Activated T-cell treated with anti-CD3 and anti-CD28 coated beads, Interleukin-2, amount 50 U/mL, for 24 hours (primary cell): ENCODE data around the gene GRIA4.

ENCODE experiments used
- DNase-seq: peaks from one replicate; pipeline ENCODE4 v3.0.0-alpha.2; 2020
- H3K27ac Mint-ChIP-seq: 2 replicates; pipeline ENCODE4 v1.8.0; 2020; ENCODE audit warnings: mild to moderate bottlenecking, mixed read lengths
- H3K27me3 Mint-ChIP-seq: 2 replicates; pipeline ENCODE4 v1.8.0; 2020; ENCODE audit warnings: mixed read lengths
- H3K36me3 Mint-ChIP-seq: 2 replicates; pipeline ENCODE4 v1.8.0; 2020; ENCODE audit warnings: low read depth, mixed read lengths
- H3K4me1 Mint-ChIP-seq: 2 replicates; pipeline ENCODE4 v1.8.0; 2020; ENCODE audit warnings: low read depth, mixed read lengths
- H3K4me3 Mint-ChIP-seq: 2 replicates; pipeline ENCODE4 v1.8.0; 2020; ENCODE audit warnings: mild to moderate bottlenecking, moderate library complexity, mixed read lengths
- H3K9me3 Mint-ChIP-seq: 2 replicates; pipeline ENCODE4 v1.8.0; 2020; ENCODE audit warnings: mixed read lengths

GRIA4 gene

GRCh38 chr11:105906517-105906916, 296.6 kb downstream of the GRIA4 start:
- no peaks in the 10 kb centered on the region for H3K4me1 Mint-ChIP-seq
- H3K36me3 Mint-ChIP-seq = no peaks in the 10 kb centered on the region
- no peaks in the 10 kb centered on the region for H3K27me3 Mint-ChIP-seq
- no peak for DNase-seq
- H3K4me3 Mint-ChIP-seq = no peak overlapping the region
- no peak overlapping the region for H3K27ac Mint-ChIP-seq
- no peaks in the 10 kb centered on the region for H3K9me3 Mint-ChIP-seq

- Mint-ChIP-seq H3K36me3 (no peaks in the 10 kb centered on the region), H3K9me3 (no peaks in the 10 kb centered on the region), H3K4me1 (no peaks in the 10 kb centered on the region), H3K27ac (no peak overlapping the region), H3K27me3 (no peaks in the 10 kb centered on the region), H3K4me3 (no peak overlapping the region)
- DNase-seq = no peak
Observed at GRCh38 chr11:105907319-105907718, 297.4 kb downstream of the GRIA4 start.

GRCh38 chr11:105910095-105910715, 300.3 kb downstream of the GRIA4 start:
- no peaks in the 10 kb centered on the region for H3K36me3 Mint-ChIP-seq
- no peak for DNase-seq
- H3K27me3 Mint-ChIP-seq = no peaks in the 10 kb centered on the region
- no peaks in the 10 kb centered on the region for H3K9me3 Mint-ChIP-seq
- H3K4me3 Mint-ChIP-seq = no peak overlapping the region
- H3K4me1 Mint-ChIP-seq = no peaks in the 10 kb centered on the region
- no peak overlapping the region for H3K27ac Mint-ChIP-seq

GRCh38 chr11:105911454-105911853, 301.6 kb downstream of the GRIA4 start:
- Mint-ChIP-seq H3K27me3 (no peaks in the 10 kb centered on the region), H3K4me1 (no peaks in the 10 kb centered on the region), H3K36me3 (no peaks in the 10 kb centered on the region), H3K9me3 (no peaks in the 10 kb centered on the region), H3K4me3 (no peak overlapping the region), H3K27ac (no peak overlapping the region)
- no peak for DNase-seq

GRCh38 chr11:105912666-105913065, 302.8 kb downstream of the GRIA4 start:
- Mint-ChIP-seq H3K9me3 (no peaks in the 10 kb centered on the region), H3K4me3 (no peak overlapping the region), H3K4me1 (no peaks in the 10 kb centered on the region), H3K36me3 (no peaks in the 10 kb centered on the region), H3K27ac (no peak overlapping the region), H3K27me3 (no peaks in the 10 kb centered on the region)
- no peak for DNase-seq

GRCh38 chr11:105915021-105915420, 305.1 kb downstream of the GRIA4 start:
- Mint-ChIP-seq H3K9me3 (no peaks in the 10 kb centered on the region), H3K27ac (no peak overlapping the region), H3K27me3 (no peaks in the 10 kb centered on the region), H3K4me3 (no peak overlapping the region), H3K4me1 (no peaks in the 10 kb centered on the region), H3K36me3 (no peaks in the 10 kb centered on the region)
- DNase-seq = no peak

GRCh38 chr11:105918039-105918438, 308.2 kb downstream of the GRIA4 start:
- Mint-ChIP-seq H3K36me3 (no peaks in the 10 kb centered on the region), H3K4me3 (no peak overlapping the region), H3K4me1 (no peaks in the 10 kb centered on the region), H3K27ac (no peak overlapping the region), H3K27me3 (no peaks in the 10 kb centered on the region), H3K9me3 (no peaks in the 10 kb centered on the region)
- no peak for DNase-seq

GRCh38 chr11:105918600-105918999, 308.7 kb downstream of the GRIA4 start:
- Mint-ChIP-seq H3K27ac (no peak overlapping the region), H3K36me3 (no peaks in the 10 kb centered on the region), H3K9me3 (no peaks in the 10 kb centered on the region), H3K4me1 (no peaks in the 10 kb centered on the region), H3K4me3 (no peak overlapping the region), H3K27me3 (no peaks in the 10 kb centered on the region)
- DNase-seq = no peak

GRCh38 chr11:105923252-105923651, 313.4 kb downstream of the GRIA4 start:
- no peak for DNase-seq
- no peaks in the 10 kb centered on the region for H3K9me3 Mint-ChIP-seq
- H3K4me3 Mint-ChIP-seq = no peak overlapping the region
- H3K27ac Mint-ChIP-seq = no peak overlapping the region
- H3K4me1 Mint-ChIP-seq = no peaks in the 10 kb centered on the region
- no peaks in the 10 kb centered on the region for H3K27me3 Mint-ChIP-seq
- no peaks in the 10 kb centered on the region for H3K36me3 Mint-ChIP-seq

- Mint-ChIP-seq H3K36me3 (no peaks in the 10 kb centered on the region), H3K27me3 (no peaks in the 10 kb centered on the region)
Observed at GRCh38 chr11:105923807-105924206, 313.9 kb downstream of the GRIA4 start.

GRCh38 chr11:105929084-105929955, 319.4 kb downstream of the GRIA4 start:
- Mint-ChIP-seq H3K27me3 (no peaks in the 10 kb centered on the region), H3K27ac (no peak overlapping the region), H3K36me3 (no peaks in the 10 kb centered on the region), H3K4me1 (no peaks in the 10 kb centered on the region), H3K9me3 (no peaks in the 10 kb centered on the region), H3K4me3 (no peak overlapping the region)
- no peak for DNase-seq

More at GRCh38 chr11:105923807-105924206, 313.9 kb downstream of the GRIA4 start:
- Mint-ChIP-seq H3K27ac (no peak overlapping the region), H3K4me3 (no peak overlapping the region), H3K9me3 (no peaks in the 10 kb centered on the region), H3K4me1 (no peaks in the 10 kb centered on the region)
- DNase-seq = no peak

GRCh38 chr11:105933695-105934094, 323.8 kb downstream of the GRIA4 start:
- Mint-ChIP-seq H3K36me3 (no peaks in the 10 kb centered on the region), H3K4me1 (no peaks in the 10 kb centered on the region)

GRCh38 chr11:105935791-105936190, 325.9 kb downstream of the GRIA4 start:
- H3K9me3 Mint-ChIP-seq = no peaks in the 10 kb centered on the region
- no peak for DNase-seq
- H3K27me3 Mint-ChIP-seq = no peaks in the 10 kb centered on the region
- H3K4me3 Mint-ChIP-seq = no peak overlapping the region
- no peak overlapping the region for H3K27ac Mint-ChIP-seq
- H3K4me1 Mint-ChIP-seq = no peaks in the 10 kb centered on the region
- no peaks in the 10 kb centered on the region for H3K36me3 Mint-ChIP-seq

More at GRCh38 chr11:105933695-105934094, 323.8 kb downstream of the GRIA4 start:
- H3K9me3 Mint-ChIP-seq = no peaks in the 10 kb centered on the region
- no peak overlapping the region for H3K27ac Mint-ChIP-seq
- DNase-seq = no peak
- H3K27me3 Mint-ChIP-seq = no peaks in the 10 kb centered on the region
- H3K4me3 Mint-ChIP-seq = no peak overlapping the region

GRCh38 chr11:105937331-105937730, 327.5 kb downstream of the GRIA4 start:
- H3K36me3 Mint-ChIP-seq = no peaks in the 10 kb centered on the region
- no peak overlapping the region for H3K27ac Mint-ChIP-seq
- DNase-seq = no peak
- no peaks in the 10 kb centered on the region for H3K27me3 Mint-ChIP-seq
- no peak overlapping the region for H3K4me3 Mint-ChIP-seq
- H3K4me1 Mint-ChIP-seq = no peaks in the 10 kb centered on the region
- no peaks in the 10 kb centered on the region for H3K9me3 Mint-ChIP-seq

- no peaks in the 10 kb centered on the region for H3K27me3 Mint-ChIP-seq
Observed at GRCh38 chr11:105937738-105938137, 327.9 kb downstream of the GRIA4 start.

More at GRCh38 chr11:105937738-105938137, 327.9 kb downstream of the GRIA4 start:
- Mint-ChIP-seq H3K27ac (no peak overlapping the region), H3K4me1 (no peaks in the 10 kb centered on the region), H3K4me3 (no peak overlapping the region), H3K9me3 (no peaks in the 10 kb centered on the region), H3K36me3 (no peaks in the 10 kb centered on the region)
- no peak for DNase-seq
